Measurements from ENCODE around the gene EPN2. TPM values are rescaled to one million over a fixed set of nuclear protein-coding genes. Genes with fewer than 3 reads are reported as not detected.

EPN2 gene
- polyA plus RNA-seq, 1 of the 3 experiments (the other 2 are of a cell fraction): 38.9 TPM

DNA sequence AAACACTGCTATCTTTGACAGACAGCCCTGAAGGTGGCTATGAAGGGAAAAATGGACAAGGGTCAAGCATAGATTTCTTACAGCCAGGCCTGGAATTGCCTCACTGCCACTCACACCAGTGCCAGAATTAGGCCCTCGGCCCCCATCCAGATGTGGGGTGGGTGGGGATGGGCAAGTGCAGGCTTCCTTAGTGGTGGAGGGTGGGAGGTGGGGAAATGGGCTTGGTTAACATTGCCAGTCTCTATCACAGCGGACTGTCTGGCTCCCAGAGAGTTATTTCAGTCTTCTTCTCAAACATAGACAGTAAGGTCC is 100.5 kb downstream of the EPN2 start:
- Histone ChIP-seq H3K27ac (ENCODE audit: low read depth in 2 of 2, low read length in 1 of 2) (no peak overlapping the region), H3K9ac (no peak overlapping the region), H3K4me1 (ENCODE audit: control insufficient read depth in 1 of 2, insufficient read depth in 2 of 2, low read depth in 1 of 2, low read length in 1 of 2) (peaks cover 5 to 6% of the 10 kb centered on the region in 2 experiments; a peak in 2 of 4 replicates), H3K9me3 (no peaks in the 10 kb centered on the region), H3K9me2 (no peaks in the 10 kb centered on the region), H3K4me2 (no peak overlapping the region), H3K36me3 (replicated peaks in 1 of 2; ENCODE audit: control insufficient read depth in 1 of 2, insufficient read depth in 2 of 2, low read length in 1 of 2) (peaks cover 3 to 4% of the 10 kb centered on the region in 2 experiments), H3F3A (replicated peaks; ENCODE audit: insufficient read depth) (no peaks in the 10 kb centered on the region), H3K27me3 (ENCODE audit: insufficient read depth) (no peaks in the 10 kb centered on the region), H3K4me3 (ENCODE audit: low read depth in 2 of 2, low read length in 1 of 2) (no peak overlapping the region), H2AFZ (ENCODE audit: low read depth) (no peak overlapping the region), H3K79me2 (ENCODE audit: insufficient read depth) (no peaks in the 10 kb centered on the region), H4K20me1 (ENCODE audit: insufficient read depth) (no peaks in the 10 kb centered on the region)
- WGBS (ENCODE audit: low lambda C conversion rate): 76% methylated on average over 2 of the region's 2 CpGs
- no peak for TF ChIP-seq YY1 (IDR thresholded peaks at IDR 0.05; ENCODE audit: low read depth)
- DNase-seq: no peak
- ChIA-PET POLR2A (interaction anchor here (0.5 kb wide), 1 partner anchor 32 kb away, joined by 3 read pairs; no protein-coding TSS in a partner anchor), CTCF (interaction anchor here (0.6 to 2.0 kb wide), 6 partner anchors 9 to 109 kb away, joined by 3 to 6 read pairs (median 4); no protein-coding TSS in a partner anchor)

DNA sequence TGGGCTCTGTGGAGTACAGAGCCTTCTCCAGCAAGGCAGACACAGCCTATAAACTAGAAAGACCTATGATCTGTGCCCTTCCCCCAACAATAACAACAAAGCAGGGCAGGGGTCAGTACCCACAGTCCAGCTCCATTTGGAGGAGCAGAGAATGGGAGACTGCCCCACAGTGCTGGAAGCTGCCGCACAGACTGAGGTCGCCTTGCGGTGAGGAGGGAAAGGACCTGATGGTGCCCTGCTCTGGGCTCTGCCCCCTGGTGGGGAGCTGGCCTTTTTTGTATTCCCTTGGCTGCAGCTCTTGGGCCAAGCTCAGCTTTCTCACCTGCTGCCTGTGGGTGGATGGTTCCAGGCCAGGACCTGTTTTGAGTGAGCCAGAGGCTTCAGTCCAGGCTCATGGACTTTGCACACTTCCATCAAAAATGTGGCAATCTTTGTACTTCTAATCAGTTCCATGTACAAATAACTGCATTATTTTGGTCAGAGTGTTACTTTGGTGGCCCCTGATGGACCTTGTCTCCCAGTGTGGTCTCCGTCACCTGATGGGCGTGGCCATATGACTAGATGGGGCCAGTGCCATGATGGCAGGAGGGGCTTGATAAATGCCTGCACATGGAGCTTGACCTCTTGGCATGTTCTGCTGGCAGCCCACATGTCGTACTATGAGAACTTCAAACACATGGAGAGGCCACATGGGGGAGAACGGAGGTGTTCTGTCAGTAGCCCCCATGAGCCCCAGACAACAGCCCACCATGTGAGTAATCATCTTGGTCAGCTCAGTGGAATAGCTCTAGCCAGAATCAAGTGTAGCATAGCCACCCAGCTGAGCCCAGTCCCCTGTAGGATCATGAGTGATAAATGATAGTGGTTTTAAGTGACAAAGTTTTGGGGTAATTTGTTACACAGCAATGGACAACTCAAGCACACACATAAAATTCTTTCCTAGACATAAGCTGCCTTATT is 101.1 kb downstream of the EPN2 start:
- Histone ChIP-seq H3K79me2 (ENCODE audit: insufficient read depth) (no peaks in the 10 kb centered on the region), H3K36me3 (replicated peaks in 1 of 2; ENCODE audit: control insufficient read depth in 1 of 2, insufficient read depth in 2 of 2, low read length in 1 of 2) (peaks cover 2 to 4% of the 10 kb centered on the region in 2 experiments), H3K4me1 (ENCODE audit: control insufficient read depth in 1 of 2, insufficient read depth in 2 of 2, low read depth in 1 of 2, low read length in 1 of 2) (peaks cover 5 to 8% of the 10 kb centered on the region in 2 experiments; a peak in 2 of 4 replicates), H3F3A (replicated peaks; ENCODE audit: insufficient read depth) (no peaks in the 10 kb centered on the region), H3K4me2 (no peak overlapping the region), H4K20me1 (ENCODE audit: insufficient read depth) (no peaks in the 10 kb centered on the region), H3K9me3 (no peaks in the 10 kb centered on the region), H2AFZ (ENCODE audit: low read depth) (no peak overlapping the region), H3K9me2 (no peaks in the 10 kb centered on the region), H3K27me3 (ENCODE audit: insufficient read depth) (no peaks in the 10 kb centered on the region), H3K9ac (no peak overlapping the region), H3K4me3 (ENCODE audit: low read depth in 2 of 2, low read length in 1 of 2) (no peak overlapping the region), H3K27ac (ENCODE audit: low read depth in 2 of 2, low read length in 1 of 2) (no peak overlapping the region)
- peak; percentile 62 for DNase-seq
- WGBS (ENCODE audit: low lambda C conversion rate): 89% methylated on average over 6 of the region's 7 CpGs
- ChIA-PET CTCF (interaction anchor here (0.6 to 2.0 kb wide), 8 partner anchors 16 to 108 kb away, joined by 3 to 11 read pairs (median 3); partner anchors contain the start of gene B9D1), POLR2A (interaction anchor here (0.5 kb wide), 1 partner anchor 33 kb away, joined by 3 read pairs; no protein-coding TSS in a partner anchor)
- TF ChIP-seq RXRA (IDR thresholded peaks at IDR 0.05; ENCODE audit: borderline replicate concordance, low read depth) (no peak), ELF1 (IDR thresholded peaks at IDR 0.05) (no peak), FOXM1 (IDR thresholded peaks at IDR 0.05; ENCODE audit: low read depth) (no peak), FOXJ3 (CRISPR knock-in tag; IDR thresholded peaks at IDR 0.05) (no peak), TCF12 (IDR thresholded peaks at IDR 0.05) (no peak), YY1 (IDR thresholded peaks at IDR 0.05; ENCODE audit: low read depth) (no peak), RAD21 (IDR thresholded peaks at IDR 0.05; ENCODE audit: low read length) (peak; percentile 43), GATA2 (CRISPR knock-in tag; IDR thresholded peaks at IDR 0.05) (no peak), EZH2phosphoT487 (IDR thresholded peaks at IDR 0.05; ENCODE audit: borderline replicate concordance, low read depth) (no peak), CHD2 (IDR thresholded peaks at IDR 0.05; ENCODE audit: low read length, partially characterized antibody) (no peak), NRF1 (IDR thresholded peaks at IDR 0.05; ENCODE audit: low read depth, low read length) (no peak), RCOR1 (IDR thresholded peaks at IDR 0.05; ENCODE audit: low read length) (no peak), MEF2A (IDR thresholded peaks at IDR 0.05; ENCODE audit: borderline replicate concordance, low read depth) (no peak), JUND (IDR thresholded peaks at IDR 0.05) (no peak)
- TF ChIP-seq, protein P1, sequence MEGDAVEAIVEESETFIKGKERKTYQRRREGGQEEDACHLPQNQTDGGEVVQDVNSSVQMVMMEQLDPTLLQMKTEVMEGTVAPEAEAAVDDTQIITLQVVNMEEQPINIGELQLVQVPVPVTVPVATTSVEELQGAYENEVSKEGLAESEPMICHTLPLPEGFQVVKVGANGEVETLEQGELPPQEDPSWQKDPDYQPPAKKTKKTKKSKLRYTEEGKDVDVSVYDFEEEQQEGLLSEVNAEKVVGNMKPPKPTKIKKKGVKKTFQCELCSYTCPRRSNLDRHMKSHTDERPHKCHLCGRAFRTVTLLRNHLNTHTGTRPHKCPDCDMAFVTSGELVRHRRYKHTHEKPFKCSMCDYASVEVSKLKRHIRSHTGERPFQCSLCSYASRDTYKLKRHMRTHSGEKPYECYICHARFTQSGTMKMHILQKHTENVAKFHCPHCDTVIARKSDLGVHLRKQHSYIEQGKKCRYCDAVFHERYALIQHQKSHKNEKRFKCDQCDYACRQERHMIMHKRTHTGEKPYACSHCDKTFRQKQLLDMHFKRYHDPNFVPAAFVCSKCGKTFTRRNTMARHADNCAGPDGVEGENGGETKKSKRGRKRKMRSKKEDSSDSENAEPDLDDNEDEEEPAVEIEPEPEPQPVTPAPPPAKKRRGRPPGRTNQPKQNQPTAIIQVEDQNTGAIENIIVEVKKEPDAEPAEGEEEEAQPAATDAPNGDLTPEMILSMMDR (IDR thresholded peaks at IDR 0.05): peak; percentile 55
- TF ChIP-seq, protein P2, sequence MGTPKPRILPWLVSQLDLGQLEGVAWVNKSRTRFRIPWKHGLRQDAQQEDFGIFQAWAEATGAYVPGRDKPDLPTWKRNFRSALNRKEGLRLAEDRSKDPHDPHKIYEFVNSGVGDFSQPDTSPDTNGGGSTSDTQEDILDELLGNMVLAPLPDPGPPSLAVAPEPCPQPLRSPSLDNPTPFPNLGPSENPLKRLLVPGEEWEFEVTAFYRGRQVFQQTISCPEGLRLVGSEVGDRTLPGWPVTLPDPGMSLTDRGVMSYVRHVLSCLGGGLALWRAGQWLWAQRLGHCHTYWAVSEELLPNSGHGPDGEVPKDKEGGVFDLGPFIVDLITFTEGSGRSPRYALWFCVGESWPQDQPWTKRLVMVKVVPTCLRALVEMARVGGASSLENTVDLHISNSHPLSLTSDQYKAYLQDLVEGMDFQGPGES (IDR thresholded peaks at IDR 0.05; ENCODE audit: low read depth, low read length): no peak
- TF ChIP-seq, protein P3, sequence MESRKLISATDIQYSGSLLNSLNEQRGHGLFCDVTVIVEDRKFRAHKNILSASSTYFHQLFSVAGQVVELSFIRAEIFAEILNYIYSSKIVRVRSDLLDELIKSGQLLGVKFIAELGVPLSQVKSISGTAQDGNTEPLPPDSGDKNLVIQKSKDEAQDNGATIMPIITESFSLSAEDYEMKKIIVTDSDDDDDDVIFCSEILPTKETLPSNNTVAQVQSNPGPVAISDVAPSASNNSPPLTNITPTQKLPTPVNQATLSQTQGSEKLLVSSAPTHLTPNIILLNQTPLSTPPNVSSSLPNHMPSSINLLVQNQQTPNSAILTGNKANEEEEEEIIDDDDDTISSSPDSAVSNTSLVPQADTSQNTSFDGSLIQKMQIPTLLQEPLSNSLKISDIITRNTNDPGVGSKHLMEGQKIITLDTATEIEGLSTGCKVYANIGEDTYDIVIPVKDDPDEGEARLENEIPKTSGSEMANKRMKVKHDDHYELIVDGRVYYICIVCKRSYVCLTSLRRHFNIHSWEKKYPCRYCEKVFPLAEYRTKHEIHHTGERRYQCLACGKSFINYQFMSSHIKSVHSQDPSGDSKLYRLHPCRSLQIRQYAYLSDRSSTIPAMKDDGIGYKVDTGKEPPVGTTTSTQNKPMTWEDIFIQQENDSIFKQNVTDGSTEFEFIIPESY (IDR thresholded peaks at IDR 0.05; ENCODE audit: borderline replicate concordance, low read depth): no peak
- TF ChIP-seq, protein P4, sequence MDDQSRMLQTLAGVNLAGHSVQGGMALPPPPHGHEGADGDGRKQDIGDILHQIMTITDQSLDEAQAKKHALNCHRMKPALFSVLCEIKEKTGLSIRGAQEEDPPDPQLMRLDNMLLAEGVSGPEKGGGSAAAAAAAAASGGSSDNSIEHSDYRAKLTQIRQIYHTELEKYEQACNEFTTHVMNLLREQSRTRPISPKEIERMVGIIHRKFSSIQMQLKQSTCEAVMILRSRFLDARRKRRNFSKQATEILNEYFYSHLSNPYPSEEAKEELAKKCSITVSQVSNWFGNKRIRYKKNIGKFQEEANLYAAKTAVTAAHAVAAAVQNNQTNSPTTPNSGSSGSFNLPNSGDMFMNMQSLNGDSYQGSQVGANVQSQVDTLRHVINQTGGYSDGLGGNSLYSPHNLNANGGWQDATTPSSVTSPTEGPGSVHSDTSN (IDR thresholded peaks at IDR 0.05): no peak

Data from SK-N-SH (cell line).